IMR-90 (cell line): ENCODE data around the gene SRPK1. TPM values are rescaled to one million over a fixed set of nuclear protein-coding genes. Genes with fewer than 3 reads are reported as not detected.

Experiments used
- ATAC-seq: fragments of 200-7000 bp; cut with Tn5 transposase; 2 replicates; pipeline ENCODE4 v1.9.1; 2020; ENCODE audit warnings: low read depth, mild to moderate bottlenecking, moderate library complexity
- BruUV-seq: library from RNA; stranded (reverse); fragments of 400-500 nt; replicated peaks from 2 replicates; lab custom pipeline; 2021; lab: Mats Ljungman, UMichigan
- CTCF ChIA-PET: fragments of 300-600 bp; formaldehyde crosslinking; extraction: SDS; loops from one replicate; lab custom pipeline; 2021; ENCODE audit warnings: antibody characterized with exemption; lab: Yijun Ruan, JAX
- POLR2A ChIA-PET: fragments of 300-600 bp; sonication (Branson Sonifier 250); formaldehyde crosslinking; loops from one replicate; lab custom pipeline; 2022; ENCODE audit warnings: antibody characterized with exemption; ENCODE audit not compliant: unreplicated experiment; lab: Charles Lee
- DNase-seq: peaks from one replicate; pipeline ENCODE4 v3.0.0; 2013
- H2AFZ ChIP-seq: replicated peaks from 2 replicates; pipeline ENCODE3; 2013; ENCODE audit warnings: low read length, mild to moderate bottlenecking; ENCODE audit not compliant: poor library complexity
- H2AK5ac ChIP-seq: 2 replicates; pipeline ENCODE4 v1.6.1; 2013; ENCODE audit warnings: low read depth, low read length, inconsistent platforms
- H2AK9ac ChIP-seq: replicated peaks from 2 replicates; pipeline ENCODE3; 2013; ENCODE audit warnings: mild to moderate bottlenecking, low read depth, low read length, moderate library complexity; ENCODE audit not compliant: poor library complexity
- H2BK120ac ChIP-seq: 2 replicates; pipeline ENCODE4 v1.6.1; 2013; ENCODE audit warnings: low read depth, low read length, inconsistent platforms
- H2BK15ac ChIP-seq: 3 replicates; pipeline ENCODE4 v1.6.1; 2013; ENCODE audit warnings: low read depth, low read length, inconsistent platforms
- H2BK20ac ChIP-seq: 2 replicates; pipeline ENCODE4 v1.6.1; 2013; ENCODE audit warnings: low read depth, mild to moderate bottlenecking, inconsistent platforms, low read length, moderate library complexity
- H2BK5ac ChIP-seq: 2 replicates; pipeline ENCODE4 v1.6.1; 2013; ENCODE audit warnings: mild to moderate bottlenecking, low read depth, low read length, inconsistent platforms; ENCODE audit not compliant: poor library complexity, severe bottlenecking
- H3K14ac ChIP-seq: replicated peaks from 2 replicates; pipeline ENCODE4 v1.6.1; 2013; ENCODE audit warnings: low read depth, low read length, inconsistent platforms
- H3K18ac ChIP-seq: 2 replicates; pipeline ENCODE4 v1.6.1; 2013; ENCODE audit warnings: low read depth, low read length, control low read depth
- H3K23ac ChIP-seq: 2 replicates; pipeline ENCODE4 v1.6.1; 2013; ENCODE audit warnings: low read depth, low read length, inconsistent platforms
- H3K27ac ChIP-seq: 2 replicates; pipeline ENCODE4 v1.5.1; 2013; ENCODE audit warnings: mild to moderate bottlenecking, control low read depth, low read length; ENCODE audit not compliant: insufficient read depth
- H3K27me3 ChIP-seq: 2 replicates; pipeline ENCODE4 v1.6.1; 2013; ENCODE audit warnings: low read length; ENCODE audit not compliant: control insufficient read depth, insufficient read depth
- H3K36me3 ChIP-seq: 2 replicates; pipeline ENCODE4 v1.6.1; 2013; ENCODE audit warnings: low read length, mixed read lengths; ENCODE audit not compliant: control insufficient read depth, insufficient read depth
- H3K4ac ChIP-seq: 2 replicates; pipeline ENCODE4 v1.6.1; 2013; ENCODE audit warnings: low read depth, low read length, inconsistent platforms
- H3K4me1 ChIP-seq: 2 replicates; pipeline ENCODE4 v1.6.1; 2013; ENCODE audit warnings: low read length, mixed read lengths; ENCODE audit not compliant: control insufficient read depth, insufficient read depth
- H3K4me2 ChIP-seq: 2 replicates; pipeline ENCODE4 v1.6.1; 2013; ENCODE audit warnings: low read depth, mild to moderate bottlenecking, control low read depth, low read length, moderate library complexity
- H3K4me3 ChIP-seq: 2 replicates; pipeline ENCODE4 v1.5.1; 2013; ENCODE audit warnings: low read depth, mild to moderate bottlenecking, control low read depth, low read length, moderate library complexity; ENCODE audit not compliant: insufficient read depth
- H3K56ac ChIP-seq: 2 replicates; pipeline ENCODE4 v1.6.1; 2013; ENCODE audit warnings: low read length, inconsistent platforms; ENCODE audit not compliant: insufficient read depth; ENCODE audit errors: extremely low read depth
- H3K79me1 ChIP-seq, 2 experiments: 2 replicates each; pipeline ENCODE4 v1.6.1; 2013; ENCODE audit warnings: low read length in 2 of 2, inconsistent platforms in 1 of 2, low read depth in 1 of 2
- H3K9ac ChIP-seq: 2 replicates; pipeline ENCODE4 v1.6.1; 2013; ENCODE audit warnings: low read depth, low read length, control low read depth
- H3K9me1 ChIP-seq: 2 replicates; pipeline ENCODE4 v1.6.1; 2013; ENCODE audit warnings: low read length, inconsistent platforms; ENCODE audit not compliant: insufficient read depth
- H3K9me3 ChIP-seq: 2 replicates; pipeline ENCODE4 v1.6.1; 2013; ENCODE audit warnings: low read length; ENCODE audit not compliant: control insufficient read depth, insufficient read depth
- H4K20me1 ChIP-seq: 2 replicates; pipeline ENCODE4 v1.6.1; 2013; ENCODE audit warnings: low read length, inconsistent platforms; ENCODE audit not compliant: insufficient read depth
- H4K5ac ChIP-seq: 2 replicates; pipeline ENCODE4 v1.6.1; 2013; ENCODE audit warnings: mild to moderate bottlenecking, low read depth, low read length, control low read depth
- H4K8ac ChIP-seq, 2 experiments: 2 replicates each; pipeline ENCODE4 v1.6.1; 2013; ENCODE audit warnings: low read depth in 2 of 2, low read length in 2 of 2, control low read depth in 1 of 2, inconsistent platforms in 1 of 2
- H4K91ac ChIP-seq: 2 replicates; pipeline ENCODE4 v1.6.1; 2013; ENCODE audit warnings: low read depth, low read length, inconsistent platforms; ENCODE audit not compliant: insufficient read depth
- FOS ChIP-seq: fragments of 150-350 bp; IDR thresholded peaks from 2 replicates; pipeline ENCODE4 v1.6.1; 2016; ENCODE audit warnings: low read depth, low read length
- MXI1 ChIP-seq: IDR thresholded peaks from 2 replicates; pipeline ENCODE4 v1.6.1; 2012; ENCODE audit warnings: low read depth, mild to moderate bottlenecking, low read length, moderate library complexity, borderline replicate concordance
- WGBS, 2 experiments: methylation state at CpG; one replicate each; pipeline versions ENCODE4 v1.1.5 to v1.1.7; 2013; ENCODE audit warnings: missing lambda C conversion rate in 2 of 2; ENCODE audit not compliant: insufficient read length in 1 of 2; ENCODE audit errors: extremely low coverage in 2 of 2; 5-methylcytosine and 5-hydroxymethylcytosine counted together
- dilution Hi-C: fragments of 300-500 bp; cut with HindIII; formaldehyde crosslinking; loops from one replicate; pipeline ENCODE4 v1.14.3; 2018; ENCODE audit warnings: low sequenced_read_pairs; ENCODE audit not compliant: unreplicated experiment
- in situ Hi-C: fragments of 300-500 bp; cut with MboI; formaldehyde crosslinking; loops from 3 replicates; pipeline ENCODE4 v1.14.3; 2019; ENCODE audit warnings: low sequenced_read_pairs, inconsistent platforms, mixed read lengths
- intact Hi-C: fragments of 100-400 bp; cut with micrococcal nuclease; formaldehyde crosslinking; loops from 2 replicates; pipeline ENCODE4 v1.10.0; 2022
- polyA plus RNA-seq, 3 experiments: library from polyadenylated mRNA; depleted of rRNA; stranded (reverse); fragments of >200 nt; gene quantifications; 2 replicates each; pipeline ENCODE4 v1.2.3, GENCODE V29; 2012; ENCODE audit warnings: low replicate concordance in 1 of 3
- total RNA-seq: library from RNA; depleted of rRNA; stranded (reverse); fragments of >200 nt; gene quantifications from 2 replicates; pipeline ENCODE4 v1.2.3, GENCODE V29; 2012

Gene SRPK1
- total and polyA plus RNA-seq, 2 of the 4 experiments (the other 2 are of a cell fraction): 22.5 to 44.6 TPM

GRCh38 chr6:35907750-35908149 lies 13.1 kb downstream of the SRPK1 start:
- CTCF ChIA-PET: no interaction called here

More at GRCh38 chr6:35907750-35908149, 13.1 kb downstream of the SRPK1 start:
- WGBS, 2 experiments: no CpG with 5 or more reads among the region's 6 CpGs
- Histone ChIP-seq H3K36me3 (peaks cover 16% of the 10 kb centered on the region), H3K9me3 (peaks cover 2% of the 10 kb centered on the region; the same call in 1 of the 2 replicates), H2BK20ac (no peak overlapping the region), H2BK15ac (no peak overlapping the region), H4K8ac (no peak overlapping the region), H3K4me3 (no peak overlapping the region), H3K4me1 (peaks cover 7% of the 10 kb centered on the region), H3K18ac (no peak overlapping the region), H3K27me3 (no peaks in the 10 kb centered on the region), H3K56ac (no peak overlapping the region), H3K14ac (no peak overlapping the region), H2BK5ac (no peak overlapping the region), H4K20me1 (peaks cover 9% of the 10 kb centered on the region), H3K9ac (no peak overlapping the region), H3K4ac (no peak overlapping the region), H4K5ac (no peak overlapping the region), H2BK120ac (no peak overlapping the region), H2AK9ac (no peak overlapping the region), H3K9me1 (no peaks in the 10 kb centered on the region), H4K91ac (no peak overlapping the region), H3K79me1 (peaks cover 27 to 83% of the 10 kb centered on the region in 2 experiments; a peak in 3 of 4 replicates), H3K27ac (no peak overlapping the region), H3K23ac (no peak overlapping the region; the same call in 1 of the 2 replicates), H2AK5ac (no peak overlapping the region), H2AFZ (no peak overlapping the region), H3K4me2 (no peak overlapping the region)
- dilution Hi-C loops: no loop called here
- in situ Hi-C loops: no loop called here
- DNase-seq (no peak), ATAC-seq (no peak)
- intact Hi-C loops: no loop called here
- TF ChIP-seq MXI1 (no peak), FOS (no peak)
- POLR2A ChIA-PET: no interaction called here
- no TSS peak for BruUV-seq
